Bone marrow (tissue), 2 donors: ENCODE data around the gene ANAPC10.
"Not testable (repeated sequence)": the region's sequence is repeated elsewhere in the genome, so short reads cannot be mapped to it uniquely, and the experiment has no call there.

Experiments used
- DNase-seq, 2 donors: peaks; one replicate each; lab custom pipeline; 2025; lab: John Stamatoyannopoulos, UW

The ANAPC10 gene, protein sequence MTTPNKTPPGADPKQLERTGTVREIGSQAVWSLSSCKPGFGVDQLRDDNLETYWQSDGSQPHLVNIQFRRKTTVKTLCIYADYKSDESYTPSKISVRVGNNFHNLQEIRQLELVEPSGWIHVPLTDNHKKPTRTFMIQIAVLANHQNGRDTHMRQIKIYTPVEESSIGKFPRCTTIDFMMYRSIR

DNA sequence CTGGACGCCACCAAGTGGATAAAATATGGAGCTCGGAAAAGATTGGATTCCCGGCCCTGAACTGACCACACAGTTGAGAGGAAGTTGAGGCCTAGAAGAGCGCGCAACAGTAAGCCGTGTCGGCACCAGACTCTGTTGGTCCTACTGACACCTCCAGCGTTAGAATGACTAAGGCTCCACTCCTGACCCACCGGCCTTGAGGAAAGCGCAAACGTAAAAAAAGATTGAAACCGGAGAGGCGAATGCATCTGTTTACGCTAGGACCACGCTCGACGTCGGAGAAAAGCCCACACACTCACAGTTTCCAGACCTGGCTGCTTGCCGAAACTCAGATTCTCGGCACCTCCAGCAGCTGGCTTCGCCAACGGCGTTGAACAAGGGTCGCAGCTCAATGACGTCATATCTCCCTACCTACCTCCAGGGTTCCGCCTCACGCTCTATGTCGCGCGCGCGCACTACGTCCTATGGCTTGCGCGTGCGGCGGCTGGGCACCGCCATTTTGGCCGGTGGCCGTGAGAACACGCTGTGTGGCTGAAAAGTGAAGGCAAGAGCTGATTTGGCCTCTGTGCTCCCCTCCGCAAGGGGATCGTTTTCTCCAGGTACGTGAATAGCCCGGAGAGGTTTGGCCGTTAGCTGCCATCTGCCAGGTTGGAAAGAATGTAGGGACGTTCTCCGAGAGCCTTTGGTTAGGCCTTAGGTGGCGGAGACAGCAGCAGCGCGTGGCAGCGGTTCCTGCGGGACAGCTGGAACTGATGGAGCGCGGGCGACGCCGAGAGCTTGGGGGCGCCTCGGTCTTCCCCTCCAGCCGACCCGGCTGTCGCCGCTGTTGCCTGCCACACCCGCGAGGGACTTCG lies at the start of gene ANAPC10, which contains the start of gene ABCE1:
ANAPC10 (minus strand) TSS at position 376 of the 854 bp plus-strand sequence. CDS start 2,097 bp downstream, outside the sequence.
ABCE1 (plus strand) TSS at position 491 of the 854 bp plus-strand sequence. CDS start 6,102 bp downstream, outside the sequence.
- peak; percentile 80 to 96 for DNase-seq

DNA sequence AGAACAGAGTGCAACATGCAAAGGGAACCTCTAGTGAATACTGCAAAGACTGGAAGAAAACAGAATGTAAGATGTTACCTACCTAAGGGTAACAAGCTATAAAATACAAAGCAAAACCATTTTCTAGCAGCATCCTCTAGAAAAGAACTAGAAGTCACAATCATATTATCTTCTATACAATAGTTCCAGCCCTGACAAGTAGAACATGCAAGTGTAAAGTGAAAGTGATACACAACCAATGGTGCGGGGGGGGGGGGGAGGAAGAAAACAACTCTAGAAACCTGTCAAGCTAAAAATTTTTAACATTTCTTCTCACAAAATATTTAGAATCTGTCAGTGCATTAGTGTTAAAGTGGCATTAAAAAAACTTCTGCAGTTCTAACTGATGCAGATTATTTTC lies 38.2 kb upstream of the ANAPC10 start:
- not testable (repeated sequence) for DNase-seq

DNA sequence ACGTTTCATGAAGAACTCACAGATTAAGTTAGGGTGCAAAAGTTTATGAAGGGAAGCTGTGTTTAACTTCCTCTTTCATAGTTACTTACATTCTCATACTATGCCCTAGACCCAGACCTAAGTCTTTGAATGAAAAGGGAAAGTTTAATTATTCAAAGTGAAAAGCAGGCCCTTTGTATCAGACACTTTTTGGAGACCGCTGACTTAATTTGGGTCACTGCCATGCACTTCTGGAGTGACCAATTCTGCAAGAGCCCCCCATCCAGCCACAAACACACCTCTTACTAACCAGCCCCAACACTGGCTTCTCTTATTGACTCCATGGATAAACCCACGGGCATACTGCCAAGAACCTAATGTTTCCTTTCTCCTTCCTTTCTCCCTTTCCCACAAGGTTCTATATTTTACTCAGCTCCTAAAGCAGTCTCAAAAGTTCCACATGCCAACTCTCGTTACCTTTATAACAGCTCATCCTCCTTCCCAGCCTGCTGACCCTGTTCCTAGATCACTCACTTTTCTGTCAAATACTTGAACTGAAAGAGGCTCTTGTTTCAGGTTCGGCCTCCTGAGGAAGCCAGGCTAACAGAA lies 34.6 kb upstream of the ANAPC10 start:
- DNase-seq, result peak in 1 of 2 donors; percentile 38

DNA sequence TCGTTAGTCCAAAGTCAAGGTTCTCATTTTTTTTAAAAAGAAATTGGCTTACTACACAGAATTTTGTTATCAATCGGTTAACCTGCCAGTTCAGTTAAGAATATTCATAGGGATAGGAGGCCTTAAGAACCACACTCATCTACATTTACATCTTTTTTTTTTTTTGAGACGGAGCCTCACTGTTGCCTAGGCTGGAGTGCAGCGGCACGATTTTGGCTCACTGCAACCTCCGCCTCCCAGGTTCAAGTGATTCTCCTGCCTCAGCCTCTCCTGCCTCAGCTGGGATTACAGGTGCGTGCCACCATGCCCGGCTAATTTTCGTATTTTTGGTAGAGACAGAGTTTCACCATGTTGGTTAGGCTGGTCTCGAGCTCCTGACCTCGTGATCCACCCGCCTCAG lies 33.9 kb upstream of the ANAPC10 start:
- DNase-seq, result no peak

DNA sequence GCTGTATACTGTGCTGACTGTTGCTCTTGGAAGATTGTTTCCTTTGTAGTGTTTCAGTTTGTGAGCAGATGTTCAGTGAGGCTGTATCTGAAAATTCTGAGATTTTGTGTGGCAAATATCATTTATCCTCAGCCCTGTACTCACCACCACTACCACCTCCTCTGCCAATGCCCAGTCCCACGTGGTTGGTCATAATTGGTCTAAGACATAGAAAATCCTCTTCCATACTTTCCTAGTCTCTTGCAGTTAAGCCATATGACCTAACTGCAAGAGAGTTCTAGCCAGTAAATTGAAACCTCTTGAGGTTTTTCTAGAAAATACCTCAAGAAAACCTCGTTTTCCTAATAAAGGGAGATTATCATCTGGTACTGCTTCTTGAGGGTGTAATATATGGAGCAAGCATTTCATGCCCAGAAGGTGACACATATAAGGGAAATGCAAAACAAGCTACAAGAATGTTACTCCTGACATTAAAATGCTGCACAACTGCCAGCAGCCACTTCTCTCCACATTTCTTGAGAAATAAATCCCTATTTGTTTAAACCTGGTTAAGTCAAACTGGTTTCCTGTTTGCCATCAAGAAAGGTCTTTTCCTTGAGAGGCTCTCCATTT lies 32.9 kb upstream of the ANAPC10 start:
- no peak for DNase-seq

DNA sequence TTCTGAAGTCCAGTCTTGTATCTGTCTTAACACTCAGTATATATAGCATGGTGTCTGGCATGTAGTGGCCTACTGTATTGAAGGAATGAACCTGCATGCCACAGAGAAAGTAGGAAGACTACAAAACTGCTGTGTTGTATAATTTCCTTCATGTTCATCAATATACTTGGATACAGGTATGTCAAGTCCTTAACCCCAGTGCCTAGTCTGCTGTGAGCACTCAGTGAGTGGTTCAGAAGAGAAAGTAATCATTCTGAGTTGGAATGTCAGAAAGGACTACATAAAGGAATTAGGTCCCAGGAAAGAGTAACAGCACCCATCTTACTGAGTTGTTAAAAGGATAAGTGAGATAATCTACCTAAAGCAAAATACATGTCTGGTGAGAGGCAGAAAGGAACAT lies 32.1 kb upstream of the ANAPC10 start:
- no peak for DNase-seq

DNA sequence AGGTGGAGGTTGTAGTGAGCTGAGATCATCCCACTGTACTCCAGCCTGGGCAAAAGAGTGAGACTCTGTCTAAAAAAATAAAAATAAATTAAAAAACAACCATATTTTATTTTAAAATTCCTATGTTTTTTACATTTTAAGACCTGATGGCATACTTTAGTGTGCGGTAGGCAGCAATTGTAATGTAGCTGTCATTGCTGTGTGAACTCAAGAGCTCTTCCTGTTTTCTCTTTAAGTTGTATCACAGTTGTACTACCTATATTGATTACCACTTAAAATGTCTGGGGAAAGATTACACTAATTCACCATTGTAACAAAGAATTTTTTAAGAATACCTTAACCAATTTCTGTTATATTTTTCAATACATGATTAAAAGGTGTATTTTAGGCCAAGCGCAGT lies 27.4 kb upstream of the ANAPC10 start:
- DNase-seq, result no peak

DNA sequence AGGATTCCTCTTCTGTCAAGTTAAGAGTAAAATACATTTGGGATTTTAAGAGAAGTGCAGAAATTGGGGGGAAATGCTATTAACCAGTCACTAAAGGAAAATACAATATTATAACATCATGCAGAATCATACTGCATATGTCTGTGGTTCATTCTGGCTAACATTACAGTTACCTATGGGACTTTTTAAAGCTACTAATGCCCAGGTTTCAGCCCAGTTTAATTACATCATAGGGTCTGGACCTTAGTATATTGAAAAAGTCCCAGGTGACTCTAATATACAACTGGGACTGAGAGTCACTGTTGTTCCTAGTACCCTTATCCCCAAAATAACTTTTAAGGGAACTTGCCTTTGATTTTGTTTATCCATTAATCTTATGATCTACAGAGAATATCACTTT lies 10.1 kb upstream of the ANAPC10 start:
- no peak for DNase-seq

DNA sequence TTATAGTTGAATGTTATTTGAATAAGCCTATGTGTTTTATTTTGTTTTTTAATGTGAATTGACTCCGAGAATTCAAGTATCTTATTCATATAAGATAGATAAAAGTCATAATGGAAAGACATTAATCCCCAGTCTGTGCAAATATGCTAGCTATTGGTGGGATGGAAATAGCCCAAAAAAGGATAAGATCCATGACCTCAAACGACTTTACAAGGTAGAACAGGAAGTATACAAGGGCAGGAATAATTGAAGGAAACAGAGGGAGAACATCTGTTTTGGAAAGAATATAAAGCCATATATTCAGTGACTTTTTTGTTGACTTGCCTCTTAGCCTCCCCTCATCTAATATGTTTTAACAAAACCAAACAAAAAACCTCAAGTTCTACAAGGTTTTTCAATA lies 9.1 kb upstream of the ANAPC10 start:
- no peak for DNase-seq

DNA sequence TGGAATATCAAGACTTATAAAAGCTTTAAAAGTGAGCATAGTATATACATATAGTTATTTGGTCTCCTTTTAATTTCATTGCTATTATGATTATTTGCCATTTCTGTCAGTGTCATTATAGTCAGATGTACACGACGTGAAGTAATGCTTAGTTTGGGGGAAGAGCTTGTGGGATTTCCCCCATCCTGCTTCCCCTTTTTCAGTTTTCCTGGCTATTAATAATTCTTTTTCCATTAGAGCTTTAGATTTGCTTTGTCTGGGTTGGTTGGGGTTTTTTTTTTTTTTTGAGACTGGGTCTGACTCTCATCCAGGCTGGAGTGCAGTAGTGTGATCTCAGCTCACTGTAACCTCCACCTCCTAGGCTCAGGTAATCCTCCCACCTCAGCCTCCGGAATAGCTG lies 5.5 kb upstream of the ANAPC10 start:
- no peak for DNase-seq

DNA sequence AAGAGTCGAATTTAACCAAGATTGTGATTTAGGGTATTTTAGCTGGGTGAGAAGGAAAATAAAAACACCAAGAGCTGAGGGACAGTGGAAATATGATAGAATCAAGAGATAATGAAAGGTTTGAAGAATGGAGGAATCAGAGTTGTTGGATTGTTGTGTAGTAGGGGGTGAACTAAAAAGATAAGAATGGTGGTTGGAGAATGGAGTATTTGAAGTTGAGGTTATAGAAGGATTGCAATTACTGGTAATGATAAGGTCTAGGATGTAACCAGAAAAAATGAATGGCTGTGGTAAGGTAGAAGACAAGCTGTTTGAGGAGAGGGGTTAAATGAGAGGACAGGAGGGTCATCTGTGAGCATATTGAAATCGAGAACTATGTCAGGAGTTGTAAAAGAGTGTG lies 4.6 kb upstream of the ANAPC10 start:
- DNase-seq, result no peak

DNA sequence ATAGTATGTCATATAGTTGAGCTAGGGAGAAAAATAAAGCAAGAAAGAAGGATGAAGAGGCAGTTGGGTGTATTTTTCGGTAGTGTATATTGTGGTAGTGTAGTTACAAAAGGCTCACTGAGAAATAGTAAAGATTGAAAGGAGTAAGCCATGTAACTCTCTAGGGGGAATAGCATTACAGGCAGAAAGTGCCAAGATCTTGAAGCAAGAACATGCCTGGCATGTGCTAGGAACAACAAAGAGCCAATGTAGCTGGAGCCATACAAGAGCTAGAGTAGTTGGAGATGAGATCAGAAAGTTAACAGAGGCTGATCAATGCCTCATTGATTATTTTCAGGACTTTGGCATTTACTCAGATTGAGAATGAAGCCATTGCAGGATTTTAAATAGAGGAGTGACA lies 3.1 kb upstream of the ANAPC10 start:
- DNase-seq, result no peak

DNA sequence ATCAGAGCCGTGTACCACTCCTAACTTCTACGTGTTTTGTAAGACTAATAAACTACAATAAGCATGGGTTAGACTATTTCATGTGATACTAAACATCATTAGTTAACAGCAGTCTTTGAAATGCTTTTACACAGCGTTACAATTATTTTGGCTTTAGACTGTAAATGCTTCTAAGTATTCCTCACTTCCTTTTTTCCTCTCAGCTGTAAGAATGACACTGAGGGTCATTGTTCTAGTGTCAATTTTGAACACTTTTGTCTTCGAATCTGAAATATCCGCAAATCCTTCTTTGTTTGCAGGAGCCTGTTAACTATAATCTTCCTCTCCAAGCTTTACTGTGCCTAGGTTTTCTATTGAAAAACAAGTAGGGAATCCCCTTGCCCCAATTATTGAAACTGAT lies 1.7 kb upstream of the ANAPC10 start:
- no peak for DNase-seq

DNA sequence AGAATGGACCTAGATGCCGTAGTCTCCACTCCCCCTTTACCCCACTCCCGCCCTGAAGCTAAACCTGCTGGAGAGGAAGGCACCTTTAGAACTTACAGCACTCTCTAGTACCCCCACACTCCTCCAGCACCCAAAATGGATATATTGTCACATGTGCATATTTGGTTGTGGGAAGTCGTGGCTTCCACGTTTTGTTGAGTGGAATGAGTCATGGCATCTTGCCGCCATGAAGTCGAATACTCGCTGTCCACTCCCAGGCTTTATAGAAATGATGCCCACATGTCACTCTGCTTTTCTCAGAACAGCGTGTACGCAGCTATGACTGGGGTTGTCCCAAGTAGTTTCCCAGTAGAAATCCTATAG lies 660 bp upstream of the ANAPC10 start:
- DNase-seq, result peak; percentile 20 to 39

DNA sequence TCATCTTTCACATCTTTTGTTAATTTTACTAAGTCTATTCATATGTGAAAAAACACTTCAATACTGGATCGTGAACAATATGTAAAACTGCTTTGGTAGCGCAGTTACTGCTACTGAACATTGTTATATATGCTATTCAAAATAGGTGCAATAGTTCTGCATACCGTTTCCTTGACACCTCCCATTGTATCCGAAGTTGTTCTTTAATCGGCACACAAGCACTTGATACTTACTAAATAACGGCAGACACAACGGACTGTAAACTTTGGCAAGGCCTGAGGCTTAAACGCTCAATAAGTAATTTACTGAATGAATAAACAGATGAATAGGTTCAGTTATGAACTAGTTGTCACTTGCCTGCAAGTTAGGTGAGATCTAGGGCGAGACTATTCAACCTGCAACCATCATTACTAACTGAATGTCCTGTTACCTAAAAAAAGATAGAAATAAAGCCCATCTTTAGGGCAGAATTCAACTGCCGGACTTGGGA lies 620 bp downstream of the ANAPC10 start:
- DNase-seq, result no peak

DNA sequence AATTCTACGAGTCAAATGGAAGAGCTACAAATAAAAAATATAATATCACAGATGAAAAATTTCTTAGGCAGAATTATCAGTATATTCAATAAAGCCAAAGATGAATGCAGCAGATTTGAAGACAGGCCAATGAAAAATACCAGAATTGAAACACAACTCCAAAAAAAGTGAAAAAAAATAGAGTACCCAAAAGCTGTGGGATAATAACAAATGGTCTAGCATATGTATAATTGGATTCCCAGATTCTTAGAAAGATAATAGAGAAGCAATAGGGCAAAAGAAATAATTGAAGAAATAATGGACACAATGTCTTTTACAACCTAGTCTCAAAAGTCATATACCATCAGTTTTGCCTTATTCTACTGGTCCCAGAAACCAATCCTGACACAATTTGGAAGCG lies 4.4 kb downstream of the ANAPC10 start:
- DNase-seq, result no peak

DNA sequence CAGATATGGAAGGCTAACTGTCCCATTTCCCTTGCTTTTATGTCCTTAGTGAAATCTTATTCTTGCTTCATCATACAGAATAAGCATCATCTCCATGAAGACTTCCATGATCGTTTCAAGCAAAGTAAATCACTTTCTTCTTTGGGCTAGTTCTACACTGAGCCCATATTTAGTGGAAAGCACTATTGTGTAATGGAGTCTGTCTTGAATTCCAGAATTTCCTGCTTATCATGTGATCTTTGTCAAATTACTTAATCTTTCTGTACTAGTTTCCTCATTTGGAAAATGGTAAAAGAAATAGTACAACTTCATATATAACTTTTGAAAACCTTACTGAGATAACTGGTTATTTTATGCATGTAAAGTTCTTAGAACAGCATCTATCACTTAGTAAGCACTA lies 7.6 kb downstream of the ANAPC10 start:
- DNase-seq, result no peak

DNA sequence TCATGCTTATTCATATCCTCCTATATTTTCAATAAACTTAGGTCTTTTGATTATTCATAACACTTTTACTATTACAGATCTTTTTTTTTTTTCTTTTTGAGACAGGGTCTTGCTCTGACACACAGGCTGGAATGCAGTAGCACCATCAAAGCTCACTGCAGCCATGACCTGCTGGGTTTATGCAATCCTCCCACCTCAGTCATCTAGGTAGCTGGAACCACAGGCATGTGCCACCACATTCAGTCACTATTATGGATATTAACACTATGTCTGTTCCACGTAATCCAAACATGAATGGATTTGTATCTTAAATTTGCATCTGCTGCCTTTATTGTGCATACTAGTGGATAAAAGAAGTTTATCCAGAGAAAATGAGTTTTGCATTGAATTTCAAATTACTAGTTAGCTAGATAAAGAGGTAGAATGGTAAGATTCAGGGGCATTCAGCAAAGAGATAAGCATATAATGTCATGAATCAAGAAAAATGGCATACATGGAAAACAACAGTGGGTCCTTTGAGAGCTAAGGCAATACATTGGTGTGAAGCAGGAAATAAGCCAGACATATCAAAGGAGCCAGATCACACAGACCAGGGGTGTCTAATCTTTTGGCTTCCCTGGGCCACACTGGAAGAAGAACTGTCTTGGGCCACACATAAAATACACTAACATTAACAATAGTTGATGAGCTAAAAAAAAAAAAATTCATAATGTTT lies 13.9 kb downstream of the ANAPC10 start:
- no peak for DNase-seq

DNA sequence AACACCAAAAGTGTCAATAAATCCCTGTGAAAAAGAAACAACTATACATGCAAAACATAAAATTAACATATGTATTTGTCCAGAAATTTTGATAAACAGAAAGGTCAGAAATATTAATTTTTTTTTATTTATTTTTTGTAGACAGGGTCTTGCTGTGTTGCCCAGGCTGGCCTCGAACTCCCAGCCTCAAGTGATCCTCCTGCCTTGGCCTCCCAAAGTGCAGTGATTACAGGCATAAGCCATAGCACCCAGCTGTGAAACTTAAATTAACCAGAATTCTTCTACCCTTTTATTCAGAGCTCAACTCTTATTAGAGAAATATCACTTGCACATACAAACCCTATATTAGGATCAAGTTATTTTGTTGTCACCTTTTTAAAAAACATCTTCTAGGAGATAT lies 16.2 kb downstream of the ANAPC10 start:
- DNase-seq, result no peak

DNA sequence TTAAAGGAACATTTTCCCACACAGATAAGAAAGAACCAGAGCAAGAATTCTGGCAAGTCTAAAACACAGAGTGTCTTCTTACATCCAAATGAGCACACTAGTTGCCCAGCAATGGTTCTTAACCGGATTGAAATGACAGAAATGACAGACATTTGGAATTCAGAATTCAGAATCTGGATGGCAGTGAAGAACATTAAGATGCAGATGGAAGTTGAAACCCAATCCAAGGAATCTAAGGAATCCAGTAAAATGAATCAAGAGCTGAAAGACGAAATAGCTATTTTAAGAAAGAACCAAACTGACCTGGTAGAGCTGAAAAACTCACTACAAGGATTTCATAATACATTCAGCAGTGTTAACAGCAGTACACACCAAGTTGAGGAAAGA lies 21.5 kb downstream of the ANAPC10 start:
- no peak for DNase-seq

DNA sequence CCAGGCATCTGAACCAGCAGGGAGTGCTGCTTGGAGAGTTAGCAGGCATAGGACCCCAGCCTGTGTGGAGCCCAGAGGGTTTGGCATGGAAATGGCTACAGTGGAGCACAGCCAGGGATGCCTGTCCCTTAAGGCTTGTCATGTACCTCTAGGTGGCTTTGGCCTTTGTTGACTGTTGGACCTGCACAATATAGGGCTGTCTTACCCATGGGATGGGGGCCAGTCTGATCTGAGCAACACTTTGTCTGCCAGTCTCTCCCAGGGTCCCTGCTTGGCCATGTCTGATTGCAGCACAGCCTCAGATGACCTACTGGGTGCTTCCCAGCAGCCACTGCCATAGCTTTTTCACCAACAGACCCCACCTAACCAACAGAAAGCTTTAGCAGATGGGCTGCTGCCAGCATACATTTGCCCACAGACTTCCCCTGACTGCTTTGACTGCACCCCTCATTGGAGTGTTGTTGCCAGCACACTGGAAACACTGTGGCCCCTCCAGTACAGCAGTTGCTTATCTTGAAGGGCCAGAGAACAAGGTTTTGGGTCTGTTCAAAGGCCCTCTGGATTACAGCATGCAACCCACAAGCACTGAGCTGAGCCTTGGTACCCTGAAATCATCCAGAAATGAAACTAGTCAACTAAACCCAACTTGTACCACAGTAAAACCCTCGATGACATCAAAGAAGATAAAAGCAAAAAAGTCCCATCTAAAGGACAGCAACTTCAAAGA lies 22.1 kb downstream of the ANAPC10 start:
- no peak for DNase-seq
